CD4-positive, alpha-beta T cell treated with Interleukin-15 for 1 hour (primary cell): ENCODE data around the gene HMX3.
"Not testable (repeated sequence)": the region's sequence is repeated elsewhere in the genome, so short reads cannot be mapped to it uniquely, and the experiment has no call there.

Source experiments
- DNase-seq: peaks from one replicate; pipeline ENCODE4 v3.0.0-alpha.2; 2020

HMX3 gene

DNA sequence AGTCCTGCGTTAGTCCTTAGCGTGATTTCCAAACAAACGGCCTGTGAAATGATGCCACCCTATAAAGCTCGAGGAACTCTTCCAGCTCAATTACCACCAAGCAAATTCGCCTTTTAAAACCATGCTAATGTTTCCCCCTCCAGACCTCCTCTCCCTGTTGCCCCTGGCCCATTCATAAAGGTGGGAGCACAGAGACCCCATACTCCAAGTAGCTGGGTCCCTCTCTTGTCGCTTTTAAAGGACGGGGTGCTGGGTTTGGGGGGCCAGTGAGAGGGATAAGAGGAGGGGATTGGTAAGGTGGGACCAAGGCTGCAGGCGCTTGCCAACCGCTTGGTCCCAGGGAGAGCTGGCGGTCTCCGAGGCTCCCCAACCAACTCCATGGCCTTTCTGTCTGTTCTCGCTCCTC lies 13.4 kb downstream of the HMX3 start:
- DNase-seq, result no peak

- no peak for DNase-seq
Observed at GRCh38 chr10:123149568-123150270, 13.9 kb downstream of the HMX3 start.

DNA sequence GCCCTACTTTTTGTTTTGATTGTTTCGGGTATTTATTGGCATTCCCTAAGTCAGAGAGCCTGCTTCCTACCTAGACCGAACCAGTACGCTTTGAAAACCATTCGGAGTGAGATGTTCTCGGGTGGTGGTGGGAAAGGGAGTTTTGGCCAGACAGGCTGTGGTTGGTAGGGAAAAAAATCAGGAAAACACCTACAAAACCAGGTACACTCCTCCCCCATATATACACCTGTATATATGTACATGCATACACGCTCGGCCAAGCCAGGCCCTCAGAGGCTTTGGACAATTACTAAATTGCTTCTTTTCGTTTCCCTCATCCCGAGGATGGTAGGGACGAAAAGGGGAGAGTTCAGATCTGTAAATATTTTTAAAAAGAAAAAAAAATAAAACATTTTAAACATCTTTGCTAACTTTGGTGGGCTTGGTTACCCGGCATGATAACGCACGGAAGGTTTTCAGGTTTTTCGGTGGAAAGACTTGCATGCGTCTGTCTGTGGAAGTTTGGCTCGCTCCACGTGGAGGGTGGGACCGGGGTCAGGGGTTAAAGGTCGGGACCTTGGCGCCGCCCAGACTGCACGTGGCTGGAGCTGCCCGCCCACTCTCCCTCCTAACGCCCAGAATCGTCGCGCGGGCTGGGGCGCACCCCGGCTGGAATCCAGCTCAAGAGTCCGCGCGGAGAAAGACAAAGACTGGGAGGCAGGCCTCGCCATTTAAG lies 14.7 kb downstream of the HMX3 start:
- DNase-seq, result no peak

DNA sequence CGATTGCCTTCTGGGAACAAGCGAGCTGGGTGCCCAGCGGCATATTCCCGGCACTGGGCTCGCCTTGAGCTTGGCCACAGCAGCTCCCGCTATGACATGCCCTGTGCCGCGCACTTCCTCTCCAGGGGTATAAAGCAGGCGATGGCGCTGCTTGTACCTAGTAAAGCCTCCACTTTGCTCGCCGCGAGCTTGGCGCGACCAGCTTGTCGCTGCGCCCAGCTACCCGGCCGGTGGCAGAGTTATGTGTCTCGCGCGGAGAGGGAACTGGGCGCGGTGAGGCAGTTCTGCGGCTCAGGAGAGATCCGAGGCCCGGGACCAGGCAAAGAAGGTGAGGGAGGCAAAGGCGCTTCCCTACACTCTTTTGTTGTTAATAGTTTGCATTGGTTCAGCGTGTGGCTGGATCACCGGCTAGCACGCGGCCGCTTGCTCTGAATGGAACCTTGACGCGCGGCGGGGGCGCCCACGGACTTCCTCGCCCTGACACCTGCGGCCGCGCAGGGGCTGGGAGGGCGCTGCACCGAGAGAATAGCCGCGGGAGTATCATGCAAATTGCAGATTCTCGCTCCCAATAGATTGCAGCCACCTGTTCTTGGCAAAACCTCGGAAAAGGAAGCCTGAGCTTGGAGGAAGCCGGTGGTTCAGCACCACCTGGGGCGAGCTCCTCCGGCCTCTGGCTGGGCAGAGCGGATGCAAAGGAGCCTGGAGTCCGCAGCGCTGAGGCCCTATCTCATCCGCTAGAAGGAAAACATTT lies 15.4 kb downstream of the HMX3 start:
- DNase-seq, result no peak

GRCh38 chr10:123151737-123152135 lies 16.0 kb downstream of the HMX3 start:
- DNase-seq, result no peak

DNA sequence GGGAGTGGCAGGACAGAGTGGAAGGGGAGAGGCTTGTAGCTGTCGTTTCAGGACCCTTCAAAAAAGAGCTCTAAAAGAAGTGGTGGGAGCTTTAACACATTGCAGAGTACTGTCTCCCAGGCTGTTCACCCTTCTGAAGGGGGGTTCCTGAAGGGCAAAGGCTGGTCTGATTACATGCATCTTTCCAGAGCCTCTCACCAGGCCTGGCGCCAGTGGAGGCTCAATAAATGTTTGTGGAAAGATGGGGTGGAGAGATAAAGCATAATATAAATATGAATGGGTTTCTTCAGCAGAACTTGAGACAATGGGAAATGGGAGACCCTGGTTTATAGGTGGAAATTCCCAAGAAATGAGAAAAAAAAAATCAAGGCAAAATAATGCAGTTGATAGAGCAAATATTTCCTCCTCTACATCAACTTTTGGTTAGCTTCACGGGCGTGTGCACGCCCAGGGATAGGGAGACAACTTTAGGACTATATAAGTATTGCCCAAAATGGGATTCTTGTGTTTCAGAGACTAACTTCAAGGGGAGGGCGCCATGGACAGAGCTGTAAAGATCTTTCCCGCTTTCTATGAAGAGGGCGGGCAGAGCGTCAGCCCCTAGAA lies 17.8 kb downstream of the HMX3 start:
- no peak for DNase-seq

DNA sequence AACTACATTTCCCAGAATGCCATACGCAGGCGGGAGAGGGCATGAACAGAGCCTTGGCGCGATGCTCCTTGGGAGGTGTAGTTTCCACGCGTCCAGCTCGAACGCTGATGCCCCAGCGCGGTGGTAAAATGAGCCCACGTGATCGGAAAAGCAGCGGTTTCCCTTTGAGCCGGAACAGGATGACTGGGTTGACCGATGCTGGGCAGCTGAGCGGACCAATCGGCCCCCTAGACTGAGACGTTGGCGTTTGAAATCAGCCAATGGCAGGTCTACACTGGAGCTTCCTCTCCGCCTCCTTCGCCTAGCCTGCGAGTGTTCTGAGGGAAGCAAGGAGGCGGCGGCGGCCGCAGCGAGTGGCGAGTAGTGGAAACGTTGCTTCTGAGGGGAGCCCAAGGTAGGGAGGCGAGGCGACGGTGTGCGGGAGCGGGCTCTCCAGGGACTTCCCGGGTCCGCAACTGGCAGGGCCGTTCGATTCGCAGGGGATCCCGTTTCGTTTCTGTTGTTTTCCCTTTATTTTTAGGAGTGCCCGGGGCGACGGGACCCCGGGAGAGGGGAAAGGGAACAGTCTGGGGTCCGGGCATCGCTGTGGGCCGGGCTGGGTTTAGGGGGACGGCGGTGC lies 18.4 kb downstream of the HMX3 start, which contains the start of gene BUB3:
BUB3 (plus strand) TSS at position 311 of the 619 bp plus-strand sequence. CDS start 516 bp downstream, outside the sequence.
- peak; percentile 98 for DNase-seq

DNA sequence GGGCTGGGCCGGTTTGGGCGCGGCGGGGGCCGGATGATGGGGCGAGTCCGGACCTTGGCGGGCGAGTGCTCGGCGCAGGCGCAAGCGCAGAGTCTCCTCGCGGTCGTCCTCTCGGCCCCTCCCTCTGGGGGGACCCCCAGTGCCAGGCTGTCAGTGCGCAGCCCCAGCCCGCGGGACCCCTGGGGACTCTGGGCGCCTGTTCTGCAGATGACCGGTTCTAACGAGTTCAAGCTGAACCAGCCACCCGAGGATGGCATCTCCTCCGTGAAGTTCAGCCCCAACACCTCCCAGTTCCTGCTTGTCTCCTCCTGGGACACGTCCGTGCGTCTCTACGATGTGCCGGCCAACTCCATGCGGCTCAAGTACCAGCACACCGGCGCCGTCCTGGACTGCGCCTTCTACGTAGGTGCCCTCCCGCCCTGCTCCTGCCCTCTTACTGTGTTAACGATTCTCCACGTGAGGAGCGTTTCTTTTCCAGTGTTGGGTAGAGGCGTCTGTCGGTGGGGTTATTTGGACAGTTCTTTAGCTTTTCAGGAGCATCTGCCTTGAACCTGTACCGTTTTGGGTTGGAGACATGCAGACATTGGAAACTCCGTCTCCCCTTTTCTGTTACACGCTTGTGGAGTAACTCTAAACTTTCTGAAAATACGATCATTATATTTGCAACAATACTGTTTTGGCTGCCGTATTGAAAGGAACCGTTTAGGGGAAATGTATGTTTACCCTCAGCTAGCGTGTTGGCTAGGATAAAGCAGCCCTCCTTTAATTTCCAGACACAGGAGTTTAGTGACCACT lies 19.1 kb downstream of the HMX3 start:
- DNase-seq, result peak; percentile 49

DNA sequence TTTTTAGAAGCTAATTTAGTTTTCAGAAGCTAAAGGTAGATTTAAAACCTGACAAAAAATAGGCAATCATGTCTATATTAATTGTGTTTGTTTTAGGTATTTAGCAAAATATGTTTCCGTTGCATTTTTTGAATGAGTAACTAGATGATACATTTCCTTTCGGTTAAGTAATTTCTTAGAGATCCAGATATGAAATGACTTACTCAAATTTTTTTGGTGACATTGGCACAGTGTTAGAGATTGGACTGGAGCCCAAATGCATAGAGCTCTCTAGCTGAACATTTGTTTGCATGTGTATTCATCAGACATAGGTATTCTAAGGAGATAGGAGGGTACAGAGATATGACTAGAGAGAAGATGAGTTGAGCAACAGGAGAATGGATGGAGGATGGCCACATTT lies 20.3 kb downstream of the HMX3 start:
- no peak for DNase-seq

DNA sequence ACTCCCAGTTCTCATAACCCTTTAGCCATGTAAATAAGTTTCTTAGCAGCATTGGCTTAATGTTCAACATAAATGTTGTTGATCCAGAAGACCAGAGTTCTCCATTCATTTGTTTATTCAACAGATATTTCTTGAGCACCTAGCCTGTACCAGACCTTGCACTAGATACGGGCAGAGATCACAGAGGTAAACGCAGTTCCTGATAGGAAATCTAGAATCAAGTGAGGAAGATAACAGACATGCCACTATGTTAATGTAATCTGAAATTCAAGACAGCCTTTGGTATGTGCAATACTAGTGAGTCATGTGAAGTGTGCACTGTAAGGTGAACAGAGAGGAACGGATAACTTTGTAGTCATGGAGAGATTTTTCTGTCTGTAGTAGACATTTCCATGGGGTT lies 21.4 kb downstream of the HMX3 start:
- no peak for DNase-seq

GRCh38 chr10:123158682-123159081 lies 22.9 kb downstream of the HMX3 start:
- no peak for DNase-seq

DNA sequence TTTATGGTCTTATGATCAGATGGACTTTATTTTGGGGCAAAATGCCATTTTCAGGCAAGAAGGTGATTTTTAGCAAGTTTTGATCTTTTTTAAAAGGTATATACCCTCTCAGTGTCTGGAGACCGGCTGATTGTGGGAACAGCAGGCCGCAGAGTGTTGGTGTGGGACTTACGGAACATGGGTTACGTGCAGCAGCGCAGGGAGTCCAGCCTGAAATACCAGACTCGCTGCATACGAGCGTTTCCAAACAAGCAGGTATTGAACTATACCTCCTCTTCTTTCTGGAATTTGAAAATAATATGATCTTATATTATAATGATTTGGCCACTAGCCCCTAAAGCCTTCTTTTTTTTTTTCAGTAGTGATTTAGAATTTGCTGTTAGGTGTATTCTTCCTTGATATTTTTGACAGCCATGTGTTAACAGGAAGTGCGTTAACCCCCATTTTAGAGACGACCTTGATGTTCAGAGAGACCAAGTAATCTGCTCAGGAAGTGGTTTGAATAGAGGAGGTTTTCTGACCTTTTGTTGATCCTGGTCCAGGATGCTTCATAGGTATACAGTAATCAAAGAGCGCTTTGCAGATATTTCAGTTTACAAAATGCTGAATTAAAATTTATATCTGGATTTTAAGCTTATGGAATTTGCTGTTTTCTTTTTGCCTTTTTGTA lies 24.7 kb downstream of the HMX3 start:
- no peak for DNase-seq

- no peak for DNase-seq
Observed at GRCh38 chr10:123164319-123164718, 28.5 kb downstream of the HMX3 start.

- DNase-seq, result no peak
Observed at GRCh38 chr10:123165445-123166072, 29.8 kb downstream of the HMX3 start.

GRCh38 chr10:123166618-123167017 lies 30.8 kb downstream of the HMX3 start:
- DNase-seq, result no peak

DNA sequence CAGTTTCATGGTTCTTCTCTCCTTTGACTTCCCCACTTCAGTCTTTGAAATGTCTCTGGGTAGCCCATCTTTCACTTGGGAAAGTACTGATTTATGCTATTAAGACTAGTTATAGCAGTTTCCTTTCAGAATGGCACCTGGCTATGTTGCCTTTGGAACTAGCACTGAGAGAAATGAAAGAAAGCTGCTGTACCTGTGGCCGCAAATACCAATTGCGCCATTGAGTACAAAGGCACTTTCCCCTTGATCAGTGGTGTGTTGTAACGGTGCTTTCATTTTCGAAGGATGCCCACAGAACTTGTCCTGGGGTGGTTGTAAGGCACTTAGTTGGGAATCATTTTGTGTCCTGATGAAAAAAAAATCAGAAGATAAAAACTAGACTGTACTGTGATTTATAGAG lies 35.2 kb downstream of the HMX3 start:
- no peak for DNase-seq

DNA sequence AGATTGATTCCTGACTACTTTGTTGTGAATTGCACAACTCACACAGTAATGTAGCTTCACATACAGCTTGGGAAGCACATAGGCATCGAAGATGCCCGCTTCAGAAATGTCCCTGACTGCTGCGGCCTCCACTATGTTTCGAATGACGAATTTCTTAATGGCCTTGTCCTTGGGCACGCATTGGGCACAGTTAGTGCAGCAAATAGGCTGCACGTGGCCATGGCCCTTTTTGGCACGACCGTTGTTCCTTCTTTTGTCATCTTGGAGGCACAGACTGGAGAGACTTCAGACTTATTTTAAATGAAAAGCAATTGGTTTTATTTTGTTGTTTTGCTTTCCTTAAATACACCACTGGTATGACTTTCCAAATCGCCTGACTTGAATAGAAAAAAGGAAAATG lies 35.8 kb downstream of the HMX3 start:
- DNase-seq, result not testable (repeated sequence)

GRCh38 chr10:123175389-123176387 lies 39.9 kb downstream of the HMX3 start:
- DNase-seq, result no peak

DNA sequence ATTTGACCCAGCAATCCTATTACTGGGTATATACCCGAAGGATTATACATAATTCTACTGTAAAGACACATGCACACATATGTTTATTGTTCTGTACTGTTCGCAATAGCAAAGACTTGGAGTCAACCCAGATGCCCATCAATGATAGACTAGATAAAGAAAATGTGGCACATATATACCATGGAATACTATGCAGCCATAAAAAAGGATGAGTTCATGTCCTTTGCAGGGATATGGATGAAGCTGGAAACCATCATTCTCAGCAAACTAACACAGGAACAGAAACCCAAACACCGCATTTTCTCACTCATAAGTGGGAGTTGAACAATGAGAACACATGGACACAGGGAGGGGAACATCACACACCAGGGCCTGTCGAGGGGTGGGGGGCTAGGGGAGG lies 42.6 kb downstream of the HMX3 start:
- not testable (repeated sequence) for DNase-seq
